GM23338 (cell line): ENCODE data around the gene ARL5A. TPM values are rescaled to one million over a fixed set of nuclear protein-coding genes. Genes with fewer than 3 reads are reported as not detected.

Source experiments
- ATAC-seq: fragments of 200-7000 bp; cut with Tn5 transposase; 3 replicates; pipeline ENCODE4 v1.9.1; 2020
- DNase-seq: peaks from one replicate; pipeline ENCODE4 v3.0.0-alpha.2; 2015; ENCODE audit warnings: low spot score
- H2AFZ ChIP-seq: fragments of 200-600 bp; sonication (generic); 2 replicates; pipeline ENCODE4 v1.8.0; 2016; ENCODE audit warnings: antibody characterized with exemption, mild to moderate bottlenecking, moderate library complexity
- H3F3A ChIP-seq: fragments of 200-600 bp; sonication (generic); replicated peaks from 2 replicates; pipeline ENCODE4 v1.8.0; 2017; ENCODE audit warnings: antibody characterized with exemption, mixed run types, low read depth
- H3K27ac ChIP-seq: fragments of 200-600 bp; sonication (generic); 2 replicates; pipeline ENCODE4 v1.6.1; 2016; ENCODE audit warnings: low read depth
- H3K27me3 ChIP-seq: fragments of 200-600 bp; sonication (generic); 2 replicates; pipeline ENCODE4 v1.8.0; 2016; ENCODE audit warnings: mild to moderate bottlenecking, mixed run types, moderate library complexity; ENCODE audit not compliant: insufficient read depth
- H3K36me3 ChIP-seq: fragments of 200-600 bp; sonication (generic); 2 replicates; pipeline ENCODE4 v1.8.0; 2016; ENCODE audit warnings: mild to moderate bottlenecking; ENCODE audit not compliant: insufficient read depth
- H3K4me1 ChIP-seq: fragments of 200-600 bp; sonication (generic); 2 replicates; pipeline ENCODE4 v1.8.0; 2016; ENCODE audit warnings: mild to moderate bottlenecking, moderate library complexity; ENCODE audit not compliant: insufficient read depth
- H3K4me2 ChIP-seq: fragments of 200-600 bp; sonication (generic); 2 replicates; pipeline ENCODE4 v1.7.1; 2017; ENCODE audit warnings: mixed run types
- H3K4me3 ChIP-seq: fragments of 200-600 bp; sonication (generic); 2 replicates; pipeline ENCODE4 v1.6.1; 2016; ENCODE audit warnings: mixed run types
- H3K79me2 ChIP-seq: fragments of 200-600 bp; sonication (generic); replicated peaks from 2 replicates; pipeline ENCODE4 v1.8.0; 2017; ENCODE audit warnings: mild to moderate bottlenecking; ENCODE audit not compliant: insufficient read depth
- H3K9me2 ChIP-seq: fragments of 200-600 bp; sonication (generic); 2 replicates; pipeline ENCODE4 v1.8.0; 2017; ENCODE audit not compliant: insufficient read depth
- H4K20me1 ChIP-seq: fragments of 200-600 bp; sonication (generic); replicated peaks from 2 replicates; pipeline ENCODE4 v1.8.0; 2017; ENCODE audit warnings: mild to moderate bottlenecking; ENCODE audit not compliant: insufficient read depth
- H3K27ac Mint-ChIP-seq: 2 replicates; pipeline ENCODE4 v1.8.0; 2020; ENCODE audit warnings: inconsistent platforms, mild to moderate bottlenecking, moderate library complexity, mixed read lengths
- H3K27me3 Mint-ChIP-seq: 3 replicates; pipeline ENCODE4 v1.8.0; 2022; ENCODE audit warnings: low read depth, mild to moderate bottlenecking, moderate library complexity, mixed read lengths, inconsistent platforms; ENCODE audit not compliant: insufficient read depth, poor library complexity
- H3K36me3 Mint-ChIP-seq: 3 replicates; pipeline ENCODE4 v1.8.0; 2021; ENCODE audit warnings: low read depth, mild to moderate bottlenecking, inconsistent platforms, moderate library complexity, mixed read lengths
- H3K4me1 Mint-ChIP-seq: 3 replicates; pipeline ENCODE4 v1.8.0; 2020; ENCODE audit warnings: mild to moderate bottlenecking, inconsistent platforms, mixed read lengths
- H3K4me3 Mint-ChIP-seq: 3 replicates; pipeline ENCODE4 v1.8.0; 2021; ENCODE audit warnings: moderate library complexity, mild to moderate bottlenecking, inconsistent platforms, mixed read lengths
- H3K9me3 Mint-ChIP-seq: 3 replicates; pipeline ENCODE4 v1.8.0; 2020; ENCODE audit warnings: moderate library complexity, mild to moderate bottlenecking, inconsistent platforms, mixed read lengths
- CREB1 ChIP-seq: fragments of 250-450 bp; sonication (Bioruptor Pico); IDR thresholded peaks from 2 replicates; pipeline ENCODE4 v1.5.0; 2020; ENCODE audit warnings: low read depth, mild to moderate bottlenecking, moderate library complexity
- EZH2 ChIP-seq: fragments of 200-600 bp; sonication (generic); IDR thresholded peaks from one replicate; pipeline ENCODE4 v1.8.0; 2017; ENCODE audit warnings: antibody characterized with exemption, mild to moderate bottlenecking, low read depth; ENCODE audit not compliant: unreplicated experiment
- JUNB ChIP-seq: IDR thresholded peaks from one replicate; pipeline ENCODE4 v1.6.1; 2016; ENCODE audit warnings: antibody characterized with exemption; ENCODE audit not compliant: unreplicated experiment
- NANOG ChIP-seq: IDR thresholded peaks from 2 replicates; pipeline ENCODE4 v1.6.1; 2016; ENCODE audit warnings: antibody characterized with exemption, borderline replicate concordance
- POLR2AphosphoS5 ChIP-seq: IDR thresholded peaks from 2 replicates; pipeline ENCODE4 v1.6.1; 2016; ENCODE audit warnings: antibody characterized with exemption, low read depth
- STAT1 ChIP-seq: IDR thresholded peaks from one replicate; pipeline ENCODE4 v1.6.1; 2016; ENCODE audit warnings: antibody characterized with exemption; ENCODE audit not compliant: unreplicated experiment
- ZNF114 ChIP-seq: fragments of 250-450 bp; sonication (Bioruptor Pico); IDR thresholded peaks from 2 replicates; pipeline ENCODE4 v1.5.0; 2020; ENCODE audit warnings: mild to moderate bottlenecking, moderate library complexity
- polyA plus RNA-seq: library from polyadenylated mRNA; unstranded; fragments of >200 nt; fragmentation: Nextera tagmentation; extraction: Ambion mirVana; gene quantifications from 2 replicates; pipeline ENCODE4 v1.2.1, GENCODE V29; 2016
- total RNA-seq: library from RNA; depleted of rRNA; stranded (reverse); fragments of >200 nt; shearing (Covaris generic); gene quantifications from 2 replicates; pipeline ENCODE4 v1.2.3, GENCODE V29; 2014
- TF ChIP-seq, protein P1 (sequence below): IDR thresholded peaks from 2 replicates; pipeline ENCODE4 v1.6.1; 2016; ENCODE audit warnings: antibody characterized with exemption
- TF ChIP-seq, protein P2 (sequence below), 2 experiments: fragments of 200-600 bp in 1 of 2; sonication (generic) in 1 of 2; conservative IDR thresholded peaks; 2 replicates each; pipeline versions ENCODE4 v1.5.1 to v1.6.1; 2016 to 2017; ENCODE audit warnings: antibody characterized with exemption in 2 of 2, low read depth in 2 of 2, mild to moderate bottlenecking in 2 of 2, moderate library complexity in 1 of 2

The ARL5A gene
- total and polyA plus RNA-seq, 2 experiments from 2014 or later: 26.8 to 104 TPM

DNA sequence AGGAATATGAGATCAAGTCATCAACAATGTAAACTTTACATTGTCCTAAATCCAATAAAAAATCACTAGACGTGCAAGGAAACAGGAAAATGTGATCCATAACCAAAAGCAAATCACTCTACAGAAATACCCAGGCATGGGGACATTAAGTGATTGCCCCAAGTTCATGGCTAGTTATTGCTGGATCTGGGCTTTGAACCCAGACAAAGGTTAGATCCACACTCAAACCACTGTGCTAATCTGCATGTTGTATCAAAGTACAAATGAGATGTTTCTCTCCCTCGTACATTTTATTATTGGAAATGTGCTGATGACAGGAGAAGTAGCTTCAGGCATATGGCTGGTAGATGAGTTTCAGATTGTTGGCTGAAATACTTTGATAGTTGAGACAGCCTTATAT lies 2.7 kb upstream of the ARL5A start (continued):
- TF ChIP-seq EZH2 (no peak), ZNF114 (CRISPR knock-in tag) (no peak), STAT1 (no peak), NANOG (no peak), POLR2AphosphoS5 (no peak)
- TF ChIP-seq, protein P1, sequence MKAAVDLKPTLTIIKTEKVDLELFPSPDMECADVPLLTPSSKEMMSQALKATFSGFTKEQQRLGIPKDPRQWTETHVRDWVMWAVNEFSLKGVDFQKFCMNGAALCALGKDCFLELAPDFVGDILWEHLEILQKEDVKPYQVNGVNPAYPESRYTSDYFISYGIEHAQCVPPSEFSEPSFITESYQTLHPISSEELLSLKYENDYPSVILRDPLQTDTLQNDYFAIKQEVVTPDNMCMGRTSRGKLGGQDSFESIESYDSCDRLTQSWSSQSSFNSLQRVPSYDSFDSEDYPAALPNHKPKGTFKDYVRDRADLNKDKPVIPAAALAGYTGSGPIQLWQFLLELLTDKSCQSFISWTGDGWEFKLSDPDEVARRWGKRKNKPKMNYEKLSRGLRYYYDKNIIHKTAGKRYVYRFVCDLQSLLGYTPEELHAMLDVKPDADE: no peak

DNA sequence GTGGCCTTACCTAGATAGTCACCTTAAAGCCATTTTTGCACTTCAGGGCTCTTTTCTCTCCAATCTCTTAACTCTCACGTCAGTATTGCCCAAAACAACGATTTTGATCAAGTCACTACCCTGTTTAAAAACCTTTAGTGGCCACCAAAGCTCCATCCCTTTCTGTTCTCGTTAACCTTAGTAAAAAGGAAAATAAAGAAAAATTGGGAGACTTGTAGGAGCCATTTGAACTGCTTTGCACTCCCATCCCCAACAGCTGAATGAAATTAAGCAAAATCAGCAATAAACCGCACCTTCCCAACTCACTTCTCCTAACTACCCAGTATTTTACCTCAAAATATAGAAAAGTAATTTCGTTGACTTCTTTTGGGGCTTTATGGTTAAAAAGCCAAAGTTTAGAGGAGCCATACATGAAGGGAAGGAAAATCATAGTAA lies 686 bp upstream of the ARL5A start:
- peak overlapping the region; percentile 78 for H3K4me3 Mint-ChIP-seq
- DNase-seq: peak; percentile 18
- H3K36me3 Mint-ChIP-seq: no peaks in the 10 kb centered on the region
- Histone ChIP-seq H3K79me2 (peaks cover 41% of the 10 kb centered on the region), H4K20me1 (peaks cover 20% of the 10 kb centered on the region; the same call in 1 of the 2 replicates), H3K4me3 (peak overlapping the region; percentile 86), H3K4me1 (peaks cover 37% of the 10 kb centered on the region), H3K27me3 (no peaks in the 10 kb centered on the region), H2AFZ (peak overlapping the region; percentile 99), H3K27ac (0 out of 2 replicates have a peak overlapping the region, but pooled peaks have one; percentile 50), H3F3A (no peaks in the 10 kb centered on the region), H3K4me2 (peak overlapping the region; percentile 89), H3K36me3 (no peaks in the 10 kb centered on the region), H3K9me2 (no peaks in the 10 kb centered on the region)
- H3K9me3 Mint-ChIP-seq: no peaks in the 10 kb centered on the region
- ATAC-seq: no peak
- peaks cover 2% of the 10 kb centered on the region for H3K27me3 Mint-ChIP-seq
- peak overlapping the region; percentile 35; the same call in 1 of the 2 replicates for H3K27ac Mint-ChIP-seq
- TF ChIP-seq POLR2AphosphoS5 (no peak), CREB1 (CRISPR knock-in tag) (no peak)
- TF ChIP-seq, protein P1: no peak
- TF ChIP-seq, protein P2, sequence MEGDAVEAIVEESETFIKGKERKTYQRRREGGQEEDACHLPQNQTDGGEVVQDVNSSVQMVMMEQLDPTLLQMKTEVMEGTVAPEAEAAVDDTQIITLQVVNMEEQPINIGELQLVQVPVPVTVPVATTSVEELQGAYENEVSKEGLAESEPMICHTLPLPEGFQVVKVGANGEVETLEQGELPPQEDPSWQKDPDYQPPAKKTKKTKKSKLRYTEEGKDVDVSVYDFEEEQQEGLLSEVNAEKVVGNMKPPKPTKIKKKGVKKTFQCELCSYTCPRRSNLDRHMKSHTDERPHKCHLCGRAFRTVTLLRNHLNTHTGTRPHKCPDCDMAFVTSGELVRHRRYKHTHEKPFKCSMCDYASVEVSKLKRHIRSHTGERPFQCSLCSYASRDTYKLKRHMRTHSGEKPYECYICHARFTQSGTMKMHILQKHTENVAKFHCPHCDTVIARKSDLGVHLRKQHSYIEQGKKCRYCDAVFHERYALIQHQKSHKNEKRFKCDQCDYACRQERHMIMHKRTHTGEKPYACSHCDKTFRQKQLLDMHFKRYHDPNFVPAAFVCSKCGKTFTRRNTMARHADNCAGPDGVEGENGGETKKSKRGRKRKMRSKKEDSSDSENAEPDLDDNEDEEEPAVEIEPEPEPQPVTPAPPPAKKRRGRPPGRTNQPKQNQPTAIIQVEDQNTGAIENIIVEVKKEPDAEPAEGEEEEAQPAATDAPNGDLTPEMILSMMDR (conservative IDR thresholded peaks at IDR 0.05; ENCODE audit: low read depth in 2 of 2): no peak
- peaks cover 44% of the 10 kb centered on the region for H3K4me1 Mint-ChIP-seq

GRCh38 chr2:151827564-151828142 lies 568 bp downstream of the ARL5A start:
- Histone ChIP-seq H3K36me3 (no peaks in the 10 kb centered on the region), H3F3A (no peaks in the 10 kb centered on the region), H3K4me3 (peak overlapping the region; percentile 86), H3K4me2 (peak overlapping the region; percentile 89), H3K4me1 (peaks cover 49% of the 10 kb centered on the region), H4K20me1 (peaks cover 27% of the 10 kb centered on the region; the same call in 1 of the 2 replicates), H3K27me3 (no peaks in the 10 kb centered on the region), H3K79me2 (peaks cover 54% of the 10 kb centered on the region), H2AFZ (peak overlapping the region; percentile 66; the same call in 1 of the 2 replicates), H3K9me2 (no peaks in the 10 kb centered on the region), H3K27ac (0 out of 2 replicates have a peak overlapping the region, but pooled peaks have one; percentile 32)
- ATAC-seq (peak; percentile 56), DNase-seq (peak; percentile 66)
- no peaks in the 10 kb centered on the region for H3K9me3 Mint-ChIP-seq
- peak overlapping the region; percentile 95 for H3K27ac Mint-ChIP-seq
- peaks cover 57% of the 10 kb centered on the region for H3K4me1 Mint-ChIP-seq
- H3K36me3 Mint-ChIP-seq: no peaks in the 10 kb centered on the region
- peaks cover 2% of the 10 kb centered on the region for H3K27me3 Mint-ChIP-seq
- H3K4me3 Mint-ChIP-seq: peak overlapping the region; percentile 78
- TF ChIP-seq POLR2AphosphoS5 (no peak), ZNF114 (CRISPR knock-in tag) (no peak; the same call in 1 of the 2 replicates), STAT1 (no peak), CREB1 (CRISPR knock-in tag) (no peak), JUNB (no peak)
- TF ChIP-seq, protein P1: no peak
- TF ChIP-seq, protein P2 (conservative IDR thresholded peaks at IDR 0.05; ENCODE audit: low read depth in 2 of 2): no peak
